GM21423 (cell line): ENCODE measurements around the gene EZH2.
A peak's percentile ranks its signal among the peaks of the same experiment; 100 is the strongest.

ENCODE experiments used
- ATAC-seq: cut with Tn5 transposase; IDR thresholded peaks from one replicate; pipeline ENCODE4 v1.9.1; 2021; ENCODE audit warnings: mild to moderate bottlenecking, moderate library complexity; ENCODE audit not compliant: unreplicated experiment

The EZH2 gene

GRCh38 chr7:148856891-148857290 lies 27.2 kb downstream of the EZH2 start:
- ATAC-seq, result peak; percentile 44

- ATAC-seq, result no peak
These were observed 27.6 kb downstream of the EZH2 start for GRCh38 chr7:148856578-148856881.

GRCh38 chr7:148854983-148855382 lies 29.1 kb downstream of the EZH2 start:
- no peak for ATAC-seq

GRCh38 chr7:148852272-148852671 lies 31.8 kb downstream of the EZH2 start:
- no peak for ATAC-seq

GRCh38 chr7:148850564-148850963 lies 33.5 kb downstream of the EZH2 start:
- ATAC-seq, result no peak

GRCh38 chr7:148849393-148850098 lies 34.5 kb downstream of the EZH2 start:
- ATAC-seq, result no peak

GRCh38 chr7:148847815-148848734 lies 36.0 kb downstream of the EZH2 start:
- no peak for ATAC-seq

- ATAC-seq, result no peak
These were observed 45.2 kb downstream of the EZH2 start for GRCh38 chr7:148838905-148839304.

GRCh38 chr7:148835854-148836253 lies 48.2 kb downstream of the EZH2 start:
- no peak for ATAC-seq

- no peak for ATAC-seq
These were observed 49.5 kb downstream of the EZH2 start for GRCh38 chr7:148834605-148835004.

- no peak for ATAC-seq
These were observed 52.3 kb downstream of the EZH2 start for GRCh38 chr7:148831782-148832181.

GRCh38 chr7:148830897-148831692 lies 53.0 kb downstream of the EZH2 start:
- no peak for ATAC-seq

GRCh38 chr7:148828965-148829364 lies 55.1 kb downstream of the EZH2 start:
- ATAC-seq, result no peak

GRCh38 chr7:148825338-148825737 lies 58.8 kb downstream of the EZH2 start:
- ATAC-seq, result no peak

GRCh38 chr7:148824864-148825263 lies 59.2 kb downstream of the EZH2 start:
- no peak for ATAC-seq

GRCh38 chr7:148821422-148821821 lies 62.7 kb downstream of the EZH2 start:
- no peak for ATAC-seq

- no peak for ATAC-seq
These were observed 64.3 kb downstream of the EZH2 start for GRCh38 chr7:148819697-148820360.

- no peak for ATAC-seq
These were observed 68.5 kb downstream of the EZH2 start for GRCh38 chr7:148815612-148816011.

GRCh38 chr7:148814922-148815559 lies 69.0 kb downstream of the EZH2 start:
- ATAC-seq, result no peak

GRCh38 chr7:148813890-148814289 lies 70.2 kb downstream of the EZH2 start:
- ATAC-seq, result no peak
